HG03457 (cell line): Measurements from ENCODE around the gene GPR161.
"Not testable (repeated sequence)": the region's sequence is repeated elsewhere in the genome, so short reads cannot be mapped to it uniquely, and the experiment has no call there.

Source experiments
- ATAC-seq: cut with Tn5 transposase; IDR thresholded peaks from one replicate; pipeline ENCODE4 v1.9.1; 2021; ENCODE audit warnings: moderate number of reproducible peaks; ENCODE audit not compliant: unreplicated experiment

Gene GPR161

GRCh38 chr1:168136709-168137514 is at the start of gene GPR161:
Gene GPR161 (minus strand): TSS chr1:168136930. CDS start chr1:168104850, 32,080 bp downstream.
- no peak for ATAC-seq

GRCh38 chr1:168181063-168181720 is 44.5 kb upstream of the GPR161 start:
- not testable (repeated sequence) for ATAC-seq

- no peak for ATAC-seq
Observed at GRCh38 chr1:168180148-168180524, 43.4 kb upstream of the GPR161 start.

- no peak for ATAC-seq
Observed at GRCh38 chr1:168179438-168180147, 42.9 kb upstream of the GPR161 start.

- ATAC-seq, result peak; percentile 87
Observed at GRCh38 chr1:168178638-168179437, 42.1 kb upstream of the GPR161 start, which contains the start of gene TIPRL. Gene TIPRL (plus strand): TSS chr1:168178962. CDS start chr1:168179078, 116 bp downstream.

GRCh38 chr1:168178227-168178637 is 41.5 kb upstream of the GPR161 start:
- no peak for ATAC-seq

- no peak for ATAC-seq
Observed at GRCh38 chr1:168172250-168172915, 35.7 kb upstream of the GPR161 start.

- ATAC-seq, result no peak
Observed at GRCh38 chr1:168170564-168171508, 34.1 kb upstream of the GPR161 start.

- ATAC-seq, result no peak
Observed at GRCh38 chr1:168167806-168168205, 31.1 kb upstream of the GPR161 start.

GRCh38 chr1:168164771-168165170 is 28.0 kb upstream of the GPR161 start:
- ATAC-seq, result no peak

GRCh38 chr1:168163670-168164069 is 26.9 kb upstream of the GPR161 start:
- ATAC-seq, result no peak

GRCh38 chr1:168161459-168161858 is 24.7 kb upstream of the GPR161 start:
- no peak for ATAC-seq

GRCh38 chr1:168159979-168160378 is 23.2 kb upstream of the GPR161 start:
- ATAC-seq, result no peak

- ATAC-seq, result no peak
Observed at GRCh38 chr1:168159251-168159650, 22.5 kb upstream of the GPR161 start.

- ATAC-seq, result no peak
Observed at GRCh38 chr1:168157638-168158037, 20.9 kb upstream of the GPR161 start.

- no peak for ATAC-seq
Observed at GRCh38 chr1:168155910-168156309, 19.2 kb upstream of the GPR161 start.

- ATAC-seq, result not testable (repeated sequence)
Observed at GRCh38 chr1:168154707-168155106, 18.0 kb upstream of the GPR161 start.

- no peak for ATAC-seq
Observed at GRCh38 chr1:168151935-168152334, 15.2 kb upstream of the GPR161 start.

- ATAC-seq, result no peak
Observed at GRCh38 chr1:168150283-168150682, 13.6 kb upstream of the GPR161 start.
